HFF-Myc (cell line): ENCODE data around the gene TKTL2.

ENCODE experiments used
- DNase-seq: peaks from one replicate; pipeline ENCODE4 v3.0.0-alpha.2; 2011; ENCODE audit warnings: low read depth; ENCODE audit errors: extremely low read depth
- H3K4me3 ChIP-seq: replicated peaks from 2 replicates; pipeline ENCODE4 v1.5.1; 2011; ENCODE audit warnings: low read depth, mild to moderate bottlenecking, control low read depth, low read length
- CTCF ChIP-seq: IDR thresholded peaks from 2 replicates; pipeline ENCODE4 v1.5.1; 2012; ENCODE audit warnings: mild to moderate bottlenecking, low read depth, low read length, control low read depth; ENCODE audit errors: missing control alignments

TKTL2 gene

DNA sequence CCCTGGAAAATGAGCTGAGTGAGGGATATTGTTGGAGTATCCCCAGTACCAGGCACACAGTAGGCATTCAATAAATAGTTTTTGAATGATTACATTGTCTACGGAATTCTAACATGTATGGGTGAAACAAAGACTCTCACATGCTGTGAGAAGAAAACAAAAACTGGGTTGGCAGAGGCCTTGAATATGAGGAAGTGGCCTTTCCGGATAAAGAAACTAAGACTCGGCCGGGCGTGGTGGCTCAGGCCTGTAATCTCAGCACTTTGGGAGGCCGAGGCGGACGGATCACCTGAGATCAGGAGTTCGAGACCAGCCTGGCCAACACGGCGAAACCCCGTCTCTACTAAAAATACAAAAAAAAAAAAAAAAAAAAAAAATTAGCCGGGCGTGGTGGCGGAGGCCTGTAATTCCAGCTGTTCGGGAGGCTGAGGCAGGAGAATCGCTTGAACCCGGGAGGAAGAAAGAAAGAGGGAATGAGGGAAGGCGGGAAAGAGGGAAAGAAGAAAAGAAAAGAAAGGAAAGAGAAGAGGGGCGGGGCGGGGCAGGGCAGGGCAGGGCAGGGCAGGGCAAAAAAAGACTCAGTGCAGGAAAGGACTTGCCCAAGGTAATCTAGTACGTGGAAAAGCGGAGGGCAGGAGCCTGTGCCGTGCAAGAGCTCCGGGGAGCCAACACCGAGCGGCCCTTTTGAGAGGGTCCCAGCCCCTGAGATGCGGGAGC lies 20.2 kb upstream of the TKTL2 start:
- peak overlapping the region; percentile 68 for H3K4me3 ChIP-seq
- TF ChIP-seq CTCF = no peak
- DNase-seq = no peak

- H3K4me3 ChIP-seq = peak overlapping the region; percentile 68; the same call in 1 of the 2 replicates
- no peak for TF ChIP-seq CTCF
- DNase-seq = no peak
Observed at GRCh38 chr4:163492951-163493504, 19.5 kb upstream of the TKTL2 start.

GRCh38 chr4:163489929-163490328 lies 16.4 kb upstream of the TKTL2 start:
- DNase-seq = no peak
- no peak overlapping the region for H3K4me3 ChIP-seq
- no peak for TF ChIP-seq CTCF

DNA sequence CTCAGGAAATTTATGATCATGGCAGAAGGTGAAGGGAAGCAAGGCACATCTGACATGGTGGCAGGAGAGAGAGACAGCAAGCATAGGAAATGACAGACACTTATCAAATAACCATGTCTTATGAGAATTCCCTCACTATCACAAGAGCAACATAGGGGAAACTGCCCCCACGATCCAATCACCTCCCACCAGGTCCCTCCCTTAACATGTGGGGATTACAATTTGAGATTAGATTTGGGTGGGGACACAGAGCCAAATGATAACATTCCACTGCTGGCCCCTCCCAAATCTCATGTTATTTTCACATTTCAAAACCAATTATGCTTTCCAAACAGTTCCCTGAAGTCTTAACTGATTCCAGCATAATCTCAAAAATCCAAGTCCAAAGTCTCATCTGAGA lies 12.8 kb upstream of the TKTL2 start:
- no peak for TF ChIP-seq CTCF
- DNase-seq = no peak
- no peak overlapping the region for H3K4me3 ChIP-seq

DNA sequence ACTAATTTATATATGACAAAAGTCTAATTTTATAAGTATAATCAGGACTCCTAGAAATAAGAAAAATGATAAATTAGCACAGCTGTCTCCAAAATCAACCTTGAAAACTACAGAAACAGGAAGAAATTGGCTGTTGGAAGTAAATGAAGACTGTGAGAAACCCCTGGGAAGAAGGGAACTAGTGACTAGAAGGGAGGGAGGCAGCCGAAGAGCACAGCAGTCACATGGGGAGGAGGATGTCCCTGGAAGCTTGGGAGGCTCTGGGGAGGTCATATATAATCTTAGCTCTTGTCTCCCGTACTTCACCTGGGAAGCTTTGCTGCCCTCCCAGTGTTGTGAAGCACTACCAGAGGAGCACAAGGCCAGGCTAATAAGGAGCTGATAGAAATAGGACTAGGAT lies 12.0 kb upstream of the TKTL2 start:
- no peak overlapping the region for H3K4me3 ChIP-seq
- no peak for TF ChIP-seq CTCF
- DNase-seq = no peak

GRCh38 chr4:163484906-163485305 lies 11.4 kb upstream of the TKTL2 start:
- peak; percentile 46 for TF ChIP-seq CTCF
- no peak overlapping the region for H3K4me3 ChIP-seq
- DNase-seq = no peak
